ENCODE results near the gene RIOK2.

DNA sequence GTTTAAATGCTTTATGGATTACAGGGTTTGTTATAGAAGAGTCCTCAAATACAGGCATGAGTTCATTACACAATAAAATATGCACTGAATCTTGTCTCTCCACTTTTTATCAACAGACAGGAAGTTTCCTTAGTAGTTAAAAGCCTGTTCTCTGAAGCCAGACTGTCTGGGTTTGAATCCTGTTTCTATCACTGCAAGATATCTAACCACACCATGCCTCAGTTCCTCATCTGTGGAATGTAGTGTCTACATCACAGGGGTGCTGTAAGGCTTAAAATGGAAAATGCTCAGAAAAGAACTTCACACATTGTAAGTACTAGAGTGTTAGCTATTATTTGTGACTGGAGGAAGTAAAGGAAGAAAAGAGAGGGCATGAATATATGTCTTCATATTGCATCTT is 49.9 kb downstream of the RIOK2 start:
- TF ChIP-seq, protein P1, sequence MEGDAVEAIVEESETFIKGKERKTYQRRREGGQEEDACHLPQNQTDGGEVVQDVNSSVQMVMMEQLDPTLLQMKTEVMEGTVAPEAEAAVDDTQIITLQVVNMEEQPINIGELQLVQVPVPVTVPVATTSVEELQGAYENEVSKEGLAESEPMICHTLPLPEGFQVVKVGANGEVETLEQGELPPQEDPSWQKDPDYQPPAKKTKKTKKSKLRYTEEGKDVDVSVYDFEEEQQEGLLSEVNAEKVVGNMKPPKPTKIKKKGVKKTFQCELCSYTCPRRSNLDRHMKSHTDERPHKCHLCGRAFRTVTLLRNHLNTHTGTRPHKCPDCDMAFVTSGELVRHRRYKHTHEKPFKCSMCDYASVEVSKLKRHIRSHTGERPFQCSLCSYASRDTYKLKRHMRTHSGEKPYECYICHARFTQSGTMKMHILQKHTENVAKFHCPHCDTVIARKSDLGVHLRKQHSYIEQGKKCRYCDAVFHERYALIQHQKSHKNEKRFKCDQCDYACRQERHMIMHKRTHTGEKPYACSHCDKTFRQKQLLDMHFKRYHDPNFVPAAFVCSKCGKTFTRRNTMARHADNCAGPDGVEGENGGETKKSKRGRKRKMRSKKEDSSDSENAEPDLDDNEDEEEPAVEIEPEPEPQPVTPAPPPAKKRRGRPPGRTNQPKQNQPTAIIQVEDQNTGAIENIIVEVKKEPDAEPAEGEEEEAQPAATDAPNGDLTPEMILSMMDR (conservative IDR thresholded peaks at IDR 0.05; ENCODE audit: low read depth, low read length), result no peak
- no peak for TF ChIP-seq EZH2 (IDR thresholded peaks at IDR 0.05; ENCODE audit: borderline replicate concordance, low read depth, low read length, poor library complexity, severe bottlenecking)
